GM12872 (cell line): ENCODE data around the gene CIAPIN1.

Experiments used
- TF ChIP-seq, protein P1 (sequence below): IDR thresholded peaks from 3 replicates; pipeline ENCODE4 v1.5.1; 2011; ENCODE audit warnings: low read depth, mild to moderate bottlenecking, low read length, moderate library complexity; ENCODE audit not compliant: insufficient read depth

The CIAPIN1 gene

GRCh38 chr16:57469046-57469445 is 21.9 kb upstream of the CIAPIN1 start:
- TF ChIP-seq, protein P1, sequence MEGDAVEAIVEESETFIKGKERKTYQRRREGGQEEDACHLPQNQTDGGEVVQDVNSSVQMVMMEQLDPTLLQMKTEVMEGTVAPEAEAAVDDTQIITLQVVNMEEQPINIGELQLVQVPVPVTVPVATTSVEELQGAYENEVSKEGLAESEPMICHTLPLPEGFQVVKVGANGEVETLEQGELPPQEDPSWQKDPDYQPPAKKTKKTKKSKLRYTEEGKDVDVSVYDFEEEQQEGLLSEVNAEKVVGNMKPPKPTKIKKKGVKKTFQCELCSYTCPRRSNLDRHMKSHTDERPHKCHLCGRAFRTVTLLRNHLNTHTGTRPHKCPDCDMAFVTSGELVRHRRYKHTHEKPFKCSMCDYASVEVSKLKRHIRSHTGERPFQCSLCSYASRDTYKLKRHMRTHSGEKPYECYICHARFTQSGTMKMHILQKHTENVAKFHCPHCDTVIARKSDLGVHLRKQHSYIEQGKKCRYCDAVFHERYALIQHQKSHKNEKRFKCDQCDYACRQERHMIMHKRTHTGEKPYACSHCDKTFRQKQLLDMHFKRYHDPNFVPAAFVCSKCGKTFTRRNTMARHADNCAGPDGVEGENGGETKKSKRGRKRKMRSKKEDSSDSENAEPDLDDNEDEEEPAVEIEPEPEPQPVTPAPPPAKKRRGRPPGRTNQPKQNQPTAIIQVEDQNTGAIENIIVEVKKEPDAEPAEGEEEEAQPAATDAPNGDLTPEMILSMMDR: no peak

- TF ChIP-seq, protein P1: no peak
These were observed 21.2 kb upstream of the CIAPIN1 start for GRCh38 chr16:57468346-57468745.

- TF ChIP-seq, protein P1: no peak
These were observed 17.3 kb upstream of the CIAPIN1 start for GRCh38 chr16:57464523-57464922.

GRCh38 chr16:57462978-57463362 is 15.8 kb upstream of the CIAPIN1 start:
- TF ChIP-seq, protein P1: no peak

- TF ChIP-seq, protein P1: peak; percentile 97
These were observed 15.2 kb upstream of the CIAPIN1 start, which contains the start of gene POLR2C for GRCh38 chr16:57462209-57462977. Gene POLR2C (plus strand): TSS chr16:57462679. CDS start chr16:57462725, 46 bp downstream.

GRCh38 chr16:57452021-57452420 is 4.8 kb upstream of the CIAPIN1 start:
- TF ChIP-seq, protein P1: no peak

DNA sequence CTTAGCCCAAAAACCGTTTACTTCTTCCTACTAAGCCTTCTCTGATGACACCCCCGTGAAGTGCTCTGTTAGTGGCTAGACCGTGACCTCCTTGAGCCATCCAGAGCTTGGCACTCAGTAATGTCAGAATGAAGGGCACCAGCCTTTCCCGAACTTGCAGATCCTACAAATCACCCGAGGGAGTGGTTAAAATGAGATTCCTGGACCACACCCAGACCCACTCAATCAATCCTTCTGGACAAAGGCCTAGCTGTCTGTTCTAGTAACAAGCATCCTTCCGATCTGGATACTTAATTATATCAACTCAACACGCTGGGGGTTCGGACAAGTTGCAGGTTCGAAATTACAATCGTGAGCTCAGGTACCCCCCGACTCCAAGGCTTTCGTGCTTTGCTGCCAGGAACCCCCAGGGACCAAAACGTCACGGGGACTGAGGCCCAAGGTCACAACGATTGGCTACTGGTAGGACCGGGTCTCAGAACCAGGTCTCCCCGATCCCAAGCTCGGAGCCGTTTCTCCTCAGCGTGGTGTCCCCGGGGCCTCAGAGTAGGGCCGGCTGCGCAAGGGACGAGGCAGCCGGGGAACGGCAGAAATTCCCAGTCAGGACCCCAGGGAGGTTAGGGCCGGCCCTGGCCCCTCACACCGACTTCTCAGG is 527 bp downstream of the CIAPIN1 start:
- TF ChIP-seq, protein P1: no peak
